WTC11 (cell line): ENCODE measurements around the gene SGTA. TPM values are rescaled to one million over a fixed set of nuclear protein-coding genes. Genes with fewer than 3 reads are reported as not detected.

Experiments
- ATAC-seq: fragments of 200-7000 bp; cut with Tn5 transposase; 2 replicates; pipeline ENCODE4 v1.10.0; 2021; ENCODE audit warnings: mild to moderate bottlenecking, moderate library complexity
- Bru-seq: library from RNA; stranded (reverse); fragments of 400-500 nt; gene quantifications from one replicate; lab custom pipeline; 2021; lab: Mats Ljungman, UMichigan
- CTCF ChIA-PET: fragments of 300-600 bp; sonication (Branson Sonifier 250); formaldehyde crosslinking; loops from one replicate; lab custom pipeline; 2021; ENCODE audit warnings: antibody characterized with exemption; lab: Charles Lee
- POLR2A ChIA-PET: fragments of 350-600 bp; sonication (Branson Sonifier 250); formaldehyde crosslinking; loops from one replicate; lab custom pipeline; 2021; ENCODE audit warnings: antibody characterized with exemption; lab: Charles Lee
- DNase-seq: peaks from one replicate; pipeline ENCODE4 v3.0.0; 2021; ENCODE audit warnings: low spot score
- H3K27ac Mint-ChIP-seq: 2 replicates; pipeline ENCODE4 v1.8.0; 2021; ENCODE audit warnings: mixed read lengths
- H3K27me3 Mint-ChIP-seq: 2 replicates; pipeline ENCODE4 v1.8.0; 2021; ENCODE audit warnings: low read depth, mild to moderate bottlenecking, moderate library complexity, mixed read lengths
- H3K36me3 Mint-ChIP-seq: 2 replicates; pipeline ENCODE4 v1.8.0; 2021; ENCODE audit warnings: mixed read lengths
- H3K4me1 Mint-ChIP-seq: 2 replicates; pipeline ENCODE4 v1.8.0; 2022; ENCODE audit warnings: mixed read lengths
- H3K4me3 Mint-ChIP-seq: 2 replicates; pipeline ENCODE4 v1.8.0; 2021; ENCODE audit warnings: mild to moderate bottlenecking, moderate library complexity, mixed read lengths
- H3K9me3 Mint-ChIP-seq: 2 replicates; pipeline ENCODE4 v1.8.0; 2021; ENCODE audit warnings: mixed read lengths
- E2F4 ChIP-seq: sonication (generic); formaldehyde crosslinking; IDR thresholded peaks from 2 replicates; pipeline ENCODE4 v1.8.1; 2022; ENCODE audit warnings: low read depth, mild to moderate bottlenecking, moderate library complexity, missing genetic modification reagents, borderline replicate concordance
- E2F5 ChIP-seq: sonication (generic); formaldehyde crosslinking; IDR thresholded peaks from 2 replicates; pipeline ENCODE4 v1.8.1; 2022; ENCODE audit warnings: mild to moderate bottlenecking, moderate library complexity, missing genetic modification reagents
- ERG ChIP-seq: fragments of 250-450 bp; sonication (Bioruptor Pico); IDR thresholded peaks from 2 replicates; pipeline ENCODE4 v1.8.0; 2021; ENCODE audit warnings: mild to moderate bottlenecking
- ESRRA ChIP-seq: sonication (generic); formaldehyde crosslinking; IDR thresholded peaks from 2 replicates; pipeline ENCODE4 v1.8.1; 2022; ENCODE audit warnings: mild to moderate bottlenecking, missing genetic modification reagents, borderline replicate concordance
- FOXP1 ChIP-seq: sonication (generic); formaldehyde crosslinking; IDR thresholded peaks from 2 replicates; pipeline ENCODE4 v1.8.0; 2022; ENCODE audit warnings: missing genetic modification reagents, mild to moderate bottlenecking, moderate library complexity, borderline replicate concordance
- GABPB1 ChIP-seq: sonication (generic); formaldehyde crosslinking; IDR thresholded peaks from 2 replicates; pipeline ENCODE4 v1.8.1; 2023; ENCODE audit warnings: mild to moderate bottlenecking, missing genetic modification reagents
- GRHL2 ChIP-seq: fragments of 250-450 bp; sonication (Bioruptor Pico); IDR thresholded peaks from 2 replicates; pipeline ENCODE4 v1.8.0; 2022; ENCODE audit warnings: mild to moderate bottlenecking, moderate library complexity; ENCODE audit not compliant: insufficient replicate concordance, severe bottlenecking
- HMGA2 ChIP-seq: fragments of 250-450 bp; sonication (Bioruptor Pico); IDR thresholded peaks from 2 replicates; pipeline ENCODE4 v1.4.0; 2021; ENCODE audit warnings: mild to moderate bottlenecking, moderate library complexity
- IRF1 ChIP-seq: sonication (generic); formaldehyde crosslinking; IDR thresholded peaks from 2 replicates; pipeline ENCODE4 v1.8.0; 2023; ENCODE audit warnings: missing genetic modification reagents
- IRF2 ChIP-seq: sonication (generic); formaldehyde crosslinking; IDR thresholded peaks from 2 replicates; pipeline ENCODE4 v1.8.0; 2022; ENCODE audit warnings: low read depth, missing genetic modification reagents, borderline replicate concordance
- KAT7 ChIP-seq: sonication (generic); formaldehyde crosslinking; IDR thresholded peaks from 2 replicates; pipeline ENCODE4 v1.8.1; 2023; ENCODE audit warnings: missing genetic modification reagents, mild to moderate bottlenecking, borderline replicate concordance
- MAX ChIP-seq: sonication (generic); formaldehyde crosslinking; IDR thresholded peaks from 2 replicates; pipeline ENCODE4 v1.8.0; 2022; ENCODE audit warnings: mild to moderate bottlenecking, missing genetic modification reagents
- NFATC4 ChIP-seq: fragments of 250-450 bp; sonication (Bioruptor Pico); IDR thresholded peaks from 2 replicates; pipeline ENCODE4 v1.9.0; 2021; ENCODE audit warnings: mild to moderate bottlenecking
- NFE2L1 ChIP-seq: sonication (generic); formaldehyde crosslinking; IDR thresholded peaks from 2 replicates; pipeline ENCODE4 v1.8.1; 2023; ENCODE audit warnings: missing genetic modification reagents
- NFYB ChIP-seq: sonication (generic); formaldehyde crosslinking; conservative IDR thresholded peaks from 2 replicates; pipeline ENCODE4 v1.8.0; 2022; ENCODE audit warnings: low read depth, missing genetic modification reagents
- NR1H2 ChIP-seq: sonication (generic); formaldehyde crosslinking; IDR thresholded peaks from 2 replicates; pipeline ENCODE4 v1.9.0; 2021; ENCODE audit warnings: mild to moderate bottlenecking, moderate library complexity, missing genetic modification reagents
- NR2C2 ChIP-seq: sonication (generic); formaldehyde crosslinking; IDR thresholded peaks from 2 replicates; pipeline ENCODE4 v1.8.0; 2022; ENCODE audit warnings: mild to moderate bottlenecking, missing genetic modification reagents
- NR3C1 ChIP-seq: sonication (generic); formaldehyde crosslinking; conservative IDR thresholded peaks from 2 replicates; pipeline ENCODE4 v1.8.1; 2023; ENCODE audit warnings: low read depth, mild to moderate bottlenecking, missing genetic modification reagents
- RELA ChIP-seq: sonication (generic); formaldehyde crosslinking; IDR thresholded peaks from 2 replicates; pipeline ENCODE4 v1.8.1; 2022; ENCODE audit warnings: missing genetic modification reagents, mild to moderate bottlenecking, borderline replicate concordance
- SMAD3 ChIP-seq: sonication (generic); formaldehyde crosslinking; IDR thresholded peaks from 2 replicates; pipeline ENCODE4 v1.8.0; 2022; ENCODE audit warnings: missing genetic modification reagents, mild to moderate bottlenecking, borderline replicate concordance
- TEAD4 ChIP-seq: sonication (generic); formaldehyde crosslinking; IDR thresholded peaks from 2 replicates; pipeline ENCODE4 v1.8.0; 2022; ENCODE audit warnings: mild to moderate bottlenecking, missing genetic modification reagents
- USF1 ChIP-seq: sonication (generic); formaldehyde crosslinking; IDR thresholded peaks from 2 replicates; pipeline ENCODE4 v1.8.0; 2022; ENCODE audit warnings: mild to moderate bottlenecking, missing genetic modification reagents
- USF2 ChIP-seq: sonication (generic); formaldehyde crosslinking; IDR thresholded peaks from 2 replicates; pipeline ENCODE4 v1.8.1; 2023; ENCODE audit warnings: mild to moderate bottlenecking, missing genetic modification reagents, moderate library complexity
- ZNF232 ChIP-seq: sonication (generic); formaldehyde crosslinking; IDR thresholded peaks from 2 replicates; pipeline ENCODE4 v1.8.0; 2022; ENCODE audit warnings: mild to moderate bottlenecking, missing genetic modification reagents
- ZNF317 ChIP-seq: sonication (generic); formaldehyde crosslinking; IDR thresholded peaks from 2 replicates; pipeline ENCODE4 v1.8.1; 2023; ENCODE audit warnings: low read depth, mild to moderate bottlenecking, moderate library complexity, missing genetic modification reagents, borderline replicate concordance
- ZNF396 ChIP-seq: fragments of 250-450 bp; sonication (Bioruptor Pico); IDR thresholded peaks from 2 replicates; pipeline ENCODE4 v1.8.0; 2021; ENCODE audit warnings: mild to moderate bottlenecking, moderate library complexity, borderline replicate concordance
- ZSCAN18 ChIP-seq: fragments of 250-450 bp; sonication (Bioruptor Pico); IDR thresholded peaks from 2 replicates; pipeline ENCODE4 v2.1.2; 2022; ENCODE audit warnings: mild to moderate bottlenecking, moderate library complexity
- long read RNA-seq, 3 experiments: library from RNA in 1 of 3; library from capped mRNA in 1 of 3; library from polyadenylated mRNA in 1 of 3; unstranded in 2 of 3; stranded (forward) in 1 of 3; transcript quantifications; one replicate each; pipeline ENCODE4 v2.0.0, GENCODE V29; 2021
- total RNA-seq: library from RNA; stranded (reverse); gene quantifications from 3 replicates; pipeline ENCODE4 v1.2.3, GENCODE V29; 2021

Gene SGTA
- total RNA-seq (89.3 to 91.2 TPM (median 89.4 TPM) in 3 replicates), Bru-seq, nascent RNA (percentile 69 among the genes with signal in this experiment)
- long read RNA-seq, experiment 1, transcript SGTA-201 (12 exons, 2,330 nt): major isoform, 473 of 587 reads
- long read RNA-seq, experiment 1, partial matches to known transcripts: 63 of 587 reads
- long read RNA-seq, experiment 1, other reads (novel, unspliced or antisense): 50 of 587 reads
- long read RNA-seq, experiment 2, transcript SGTA-201 (12 exons, 2,330 nt): major isoform, 36 of 116 reads
- long read RNA-seq, experiment 2, partial matches to known transcripts: 40 of 116 reads
- long read RNA-seq, experiment 2, other reads (novel, unspliced or antisense): 38 of 116 reads
- long read RNA-seq, experiment 3, transcript SGTA-201 (12 exons, 2,330 nt): major isoform, 68 of 81 reads
- long read RNA-seq, experiment 3, partial matches to known transcripts: 10 of 81 reads
- long read RNA-seq, experiment 3, other reads (novel, unspliced or antisense): 3 of 81 reads

- CTCF ChIA-PET: interaction anchor here (0.6 to 1.6 kb wide), 9 partner anchors 34 to 433 kb away, joined by 3 to 12 read pairs (median 3); partner anchors contain the start of gene ZNF555
- Mint-ChIP-seq H3K9me3 (peaks cover 7% of the 10 kb centered on the region), H3K4me1 (peaks cover 27% of the 10 kb centered on the region), H3K36me3 (peaks cover 8% of the 10 kb centered on the region; the same call in 1 of the 2 replicates), H3K27ac (peak within 1 kb of the TSS; percentile 99), H3K4me3 (peak within 1 kb of the TSS; percentile 90), H3K27me3 (peaks cover 4% of the 10 kb centered on the region; the same call in 1 of the 2 replicates)
- DNase-seq: peak; percentile 98
- peak; percentile 80 for ATAC-seq
- POLR2A ChIA-PET: interaction anchor here (0.5 to 1.0 kb wide), 4 partner anchors 240 to 628 kb away, joined by 3 to 4 read pairs (median 3); no protein-coding TSS in a partner anchor
- TF ChIP-seq USF2 (CRISPR knock-in tag): peak; percentile 99
- TF ChIP-seq RELA: no peak
- peak; percentile 68 for TF ChIP-seq ESRRA (CRISPR knock-in tag)
- no peak; the same call in 1 of the 2 replicates for TF ChIP-seq NFYB (CRISPR knock-in tag)
- peak; percentile 92 for TF ChIP-seq GABPB1 (CRISPR knock-in tag)
- TF ChIP-seq HMGA2 (CRISPR knock-in tag): no peak
- TF ChIP-seq NR2C2: peak; percentile 47; the same call in 1 of the 2 replicates
- TF ChIP-seq TEAD4 (CRISPR knock-in tag): peak; percentile 75
- no peak for TF ChIP-seq ERG (CRISPR knock-in tag)
- TF ChIP-seq FOXP1 (CRISPR knock-in tag): peak; percentile 91
- TF ChIP-seq IRF2 (CRISPR knock-in tag): no peak
- TF ChIP-seq E2F5 (CRISPR knock-in tag): peak; percentile 75; the same call in 1 of the 2 replicates
- no peak for TF ChIP-seq KAT7 (CRISPR knock-in tag)
- no peak for TF ChIP-seq ZNF396 (CRISPR knock-in tag)
- peak; percentile 91; the same call in 1 of the 2 replicates for TF ChIP-seq ZNF232 (CRISPR knock-in tag)
- TF ChIP-seq IRF1 (CRISPR knock-in tag): peak; percentile 85; the same call in 1 of the 2 replicates
- no peak for TF ChIP-seq ZSCAN18 (CRISPR knock-in tag)
- peak; percentile 100 for TF ChIP-seq MAX (CRISPR knock-in tag)
- TF ChIP-seq E2F4 (CRISPR knock-in tag): 0 out of 2 replicates have a peak, but pooled peaks have one; percentile 48
- TF ChIP-seq GRHL2 (CRISPR knock-in tag): no peak
- peak; percentile 99 for TF ChIP-seq USF1 (CRISPR knock-in tag)
- TF ChIP-seq SMAD3 (CRISPR knock-in tag): peak; percentile 69
- TF ChIP-seq NR3C1: no peak
- peak; percentile 87; the same call in 1 of the 2 replicates for TF ChIP-seq NFE2L1
- TF ChIP-seq NFATC4: no peak
- no peak for TF ChIP-seq ZNF317
- TF ChIP-seq NR1H2 (CRISPR knock-in tag): no peak
These were observed at the start of gene SGTA for GRCh38 chr19:2782936-2783780. TSS of gene SGTA (minus strand) at chr19:2783273. CDS start at chr19:2769068, 14,205 bp downstream.
